Measurements from ENCODE around the gene OPN5.

GRCh38 chr6:47817749-47818148 is 35.9 kb downstream of the OPN5 start:
- TF ChIP-seq CTCF (IDR thresholded peaks at IDR 0.05) (no peak), POLR2A (IDR thresholded peaks at IDR 0.05) (no peak)
